Skeletal muscle satellite cell (primary cell): ENCODE data around the gene ATXN7.
A peak's percentile ranks its signal among the peaks of the same experiment; 100 is the strongest.

Source experiments
- H3K27me3 ChIP-seq: 2 replicates; pipeline ENCODE4 v1.7.0; 2013; ENCODE audit warnings: low read length; ENCODE audit not compliant: control insufficient read depth, insufficient read depth
- H3K36me3 ChIP-seq: 2 replicates; pipeline ENCODE4 v1.7.0; 2013; ENCODE audit warnings: mild to moderate bottlenecking, control low read depth, low read length; ENCODE audit not compliant: insufficient read depth
- H3K4me1 ChIP-seq: 2 replicates; pipeline ENCODE4 v1.7.0; 2013; ENCODE audit warnings: low read length; ENCODE audit not compliant: control insufficient read depth, insufficient read depth
- H3K4me2 ChIP-seq: 2 replicates; pipeline ENCODE4 v1.7.0; 2013; ENCODE audit warnings: mild to moderate bottlenecking, low read length
- H3K4me3 ChIP-seq: 2 replicates; pipeline ENCODE4 v1.7.0; 2013; ENCODE audit warnings: low read length
- H3K9ac ChIP-seq: 2 replicates; pipeline ENCODE4 v1.7.0; 2013; ENCODE audit warnings: mild to moderate bottlenecking, low read depth, low read length, moderate library complexity
- H3K9me3 ChIP-seq: replicated peaks from 2 replicates; pipeline ENCODE4 v1.7.0; 2013; ENCODE audit warnings: mild to moderate bottlenecking, control low read depth, low read length

Gene ATXN7

GRCh38 chr3:63864965-63865327, 1.3 kb downstream of the ATXN7 start:
- peak overlapping the region; percentile 91 for H3K9ac ChIP-seq
- H3K36me3 ChIP-seq: no peaks in the 10 kb centered on the region
- peaks cover 19% of the 10 kb centered on the region for H3K4me1 ChIP-seq
- peak overlapping the region; percentile 88 for H3K4me2 ChIP-seq
- no peaks in the 10 kb centered on the region for H3K9me3 ChIP-seq
- no peaks in the 10 kb centered on the region for H3K27me3 ChIP-seq
- peak overlapping the region; percentile 93 for H3K4me3 ChIP-seq

DNA sequence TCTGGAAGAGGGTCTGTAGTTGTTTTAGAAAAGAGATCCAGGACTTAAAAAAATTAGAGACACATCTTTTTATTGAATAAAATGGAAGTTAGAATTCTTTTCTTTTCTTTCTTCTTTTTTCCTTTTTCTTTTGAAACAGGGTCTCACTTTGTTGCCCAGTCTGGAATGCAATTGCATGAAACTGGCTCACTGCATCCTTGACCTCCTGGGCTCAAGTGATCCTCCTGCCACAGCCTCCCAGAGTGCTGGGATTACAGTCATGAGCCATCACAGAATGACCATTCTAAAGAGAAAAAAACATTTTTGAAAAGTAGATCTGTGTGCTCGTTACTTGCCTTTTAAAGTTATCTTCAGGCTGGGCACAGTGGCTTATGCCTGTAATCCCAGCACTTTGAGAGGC, 3.6 kb downstream of the ATXN7 start:
- H3K9me3 ChIP-seq: no peaks in the 10 kb centered on the region
- no peak overlapping the region for H3K4me2 ChIP-seq

GRCh38 chr3:63869940-63870614, 6.4 kb downstream of the ATXN7 start:
- H3K9me3 ChIP-seq: no peaks in the 10 kb centered on the region
- peak overlapping the region; percentile 36 for H3K4me2 ChIP-seq
- peaks cover 32% of the 10 kb centered on the region for H3K4me1 ChIP-seq
- H3K36me3 ChIP-seq: no peaks in the 10 kb centered on the region
- no peak overlapping the region for H3K9ac ChIP-seq
- H3K4me3 ChIP-seq: no peak overlapping the region
- H3K27me3 ChIP-seq: no peaks in the 10 kb centered on the region

More for the DNA sequence above, 3.6 kb downstream of the ATXN7 start:
- H3K27me3 ChIP-seq: no peaks in the 10 kb centered on the region
- H3K36me3 ChIP-seq: no peaks in the 10 kb centered on the region
- no peak overlapping the region for H3K4me3 ChIP-seq
- H3K4me1 ChIP-seq: peaks cover 35% of the 10 kb centered on the region
- H3K9ac ChIP-seq: no peak overlapping the region

GRCh38 chr3:63870615-63871005, 6.9 kb downstream of the ATXN7 start:
- H3K9ac ChIP-seq: no peak overlapping the region
- peak overlapping the region; percentile 36 for H3K4me2 ChIP-seq
- H3K4me1 ChIP-seq: peaks cover 30% of the 10 kb centered on the region
- no peaks in the 10 kb centered on the region for H3K9me3 ChIP-seq
- H3K27me3 ChIP-seq: no peaks in the 10 kb centered on the region
- no peaks in the 10 kb centered on the region for H3K36me3 ChIP-seq
- H3K4me3 ChIP-seq: no peak overlapping the region

GRCh38 chr3:63872135-63872924, 8.7 kb downstream of the ATXN7 start:
- Histone ChIP-seq H3K27me3 (no peaks in the 10 kb centered on the region), H3K4me2 (peak overlapping the region; percentile 40), H3K36me3 (no peaks in the 10 kb centered on the region), H3K4me3 (peak overlapping the region; percentile 19), H3K9me3 (no peaks in the 10 kb centered on the region), H3K4me1 (peaks cover 30% of the 10 kb centered on the region), H3K9ac (no peak overlapping the region)

DNA sequence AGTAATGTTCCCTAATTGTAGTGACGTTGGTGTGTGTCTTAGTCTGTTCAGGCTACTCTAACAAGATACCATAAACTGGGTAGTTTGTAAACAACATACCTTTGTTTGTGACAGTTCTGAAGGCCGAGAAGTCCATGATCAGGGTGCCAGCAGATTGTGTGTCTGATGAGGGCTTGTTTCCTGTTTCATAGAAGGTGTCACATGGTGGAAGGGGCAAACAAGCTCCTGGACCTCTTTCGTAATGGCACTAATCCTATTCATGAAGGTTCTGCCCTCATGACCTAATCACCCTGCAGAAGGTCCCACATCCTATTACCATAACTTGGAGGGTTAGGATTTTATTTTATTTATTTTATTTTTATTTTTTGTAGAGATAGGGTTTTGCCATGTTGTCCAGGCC, 11.1 kb downstream of the ATXN7 start:
- Histone ChIP-seq H3K4me1 (peaks cover 34% of the 10 kb centered on the region), H3K9ac (no peak overlapping the region), H3K4me3 (no peak overlapping the region), H3K36me3 (no peaks in the 10 kb centered on the region), H3K4me2 (no peak overlapping the region), H3K27me3 (no peaks in the 10 kb centered on the region), H3K9me3 (no peaks in the 10 kb centered on the region)

DNA sequence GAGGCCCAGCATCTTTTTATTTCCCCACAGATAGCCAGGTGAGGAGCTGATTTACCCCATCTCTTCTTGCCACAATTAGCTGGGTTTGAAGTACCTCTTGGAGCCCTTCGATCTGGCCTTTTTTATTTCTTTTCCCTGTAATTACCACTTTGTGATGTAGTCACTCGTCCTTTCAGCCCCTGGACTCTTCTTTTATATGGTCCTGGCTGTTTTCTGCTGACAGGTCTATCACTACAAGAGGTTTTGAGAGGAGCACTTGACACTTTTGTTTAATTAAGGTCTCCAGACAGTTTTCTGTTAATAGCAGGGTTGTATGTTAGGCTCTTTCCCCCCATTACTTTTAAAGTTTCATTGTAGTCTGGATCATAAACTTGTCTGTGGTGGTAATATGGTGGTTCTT, 11.8 kb downstream of the ATXN7 start:
- H3K9me3 ChIP-seq: no peaks in the 10 kb centered on the region
- no peaks in the 10 kb centered on the region for H3K27me3 ChIP-seq
- H3K36me3 ChIP-seq: no peaks in the 10 kb centered on the region
- no peak overlapping the region for H3K4me2 ChIP-seq
- no peak overlapping the region for H3K9ac ChIP-seq
- H3K4me1 ChIP-seq: peaks cover 28% of the 10 kb centered on the region
- no peak overlapping the region for H3K4me3 ChIP-seq

DNA sequence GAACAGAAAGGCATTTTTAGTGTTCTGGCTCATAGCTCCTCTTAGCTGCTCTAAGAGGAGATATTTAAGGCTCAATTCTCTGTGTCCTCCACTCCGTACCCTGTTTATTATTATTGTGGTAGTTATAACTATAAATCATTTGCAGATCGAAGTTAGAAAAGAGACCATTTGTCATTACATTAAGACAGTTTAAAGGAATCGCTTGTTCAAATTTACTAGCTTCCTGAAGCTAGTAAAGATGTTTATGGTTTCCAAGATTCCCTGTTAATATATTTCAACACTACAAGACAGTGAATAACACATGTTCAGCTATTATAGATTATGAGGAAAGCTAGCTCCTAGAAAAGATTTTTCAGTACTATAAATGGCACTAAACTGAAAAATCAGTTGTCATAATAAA, 12.6 kb downstream of the ATXN7 start:
- Histone ChIP-seq H3K4me3 (no peak overlapping the region), H3K4me1 (peaks cover 22% of the 10 kb centered on the region), H3K36me3 (no peaks in the 10 kb centered on the region), H3K9me3 (no peaks in the 10 kb centered on the region), H3K9ac (no peak overlapping the region), H3K4me2 (no peak overlapping the region), H3K27me3 (no peaks in the 10 kb centered on the region)

DNA sequence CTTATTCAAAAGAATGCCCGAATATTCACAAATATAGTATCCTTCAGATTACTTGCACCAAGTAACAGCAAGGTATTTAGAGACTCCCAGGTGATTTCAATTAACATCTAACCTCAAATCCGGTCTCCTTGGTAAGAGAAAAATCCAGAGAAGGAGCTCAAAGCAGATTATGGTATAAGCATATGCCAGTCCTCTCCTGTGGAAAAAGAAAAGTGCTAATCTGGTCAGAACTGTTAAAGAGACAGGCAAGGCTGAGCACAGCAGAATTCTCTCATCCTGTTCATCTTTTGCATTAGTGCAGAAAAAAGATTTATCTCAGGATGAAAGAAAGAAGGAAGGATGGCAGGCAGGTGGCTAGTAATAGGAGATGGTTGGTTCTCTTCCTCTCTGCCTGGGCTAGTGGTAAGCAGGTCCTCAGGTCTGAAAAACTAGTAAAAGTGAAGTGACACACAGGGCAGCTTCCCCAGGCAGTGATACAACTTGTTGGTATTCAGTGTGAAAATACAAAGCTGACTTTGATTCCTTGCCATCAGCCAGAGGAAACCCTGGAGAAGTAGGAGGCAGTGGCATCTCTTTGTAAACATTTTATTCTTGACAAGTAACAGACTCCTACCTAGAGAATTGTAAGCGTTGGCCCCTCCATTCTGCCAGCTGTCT, 14.2 kb downstream of the ATXN7 start:
- H3K9ac ChIP-seq: no peak overlapping the region
- H3K27me3 ChIP-seq: no peaks in the 10 kb centered on the region
- peaks cover 11% of the 10 kb centered on the region for H3K4me1 ChIP-seq
- H3K9me3 ChIP-seq: no peaks in the 10 kb centered on the region
- H3K36me3 ChIP-seq: no peaks in the 10 kb centered on the region
- H3K4me3 ChIP-seq: no peak overlapping the region
- H3K4me2 ChIP-seq: no peak overlapping the region

- Histone ChIP-seq H3K9me3 (no peaks in the 10 kb centered on the region), H3K9ac (no peak overlapping the region), H3K36me3 (no peaks in the 10 kb centered on the region), H3K4me2 (no peak overlapping the region), H3K4me3 (no peak overlapping the region), H3K27me3 (no peaks in the 10 kb centered on the region), H3K4me1 (peaks cover 11% of the 10 kb centered on the region)
These were observed 14.9 kb downstream of the ATXN7 start for GRCh38 chr3:63878394-63879060.

DNA sequence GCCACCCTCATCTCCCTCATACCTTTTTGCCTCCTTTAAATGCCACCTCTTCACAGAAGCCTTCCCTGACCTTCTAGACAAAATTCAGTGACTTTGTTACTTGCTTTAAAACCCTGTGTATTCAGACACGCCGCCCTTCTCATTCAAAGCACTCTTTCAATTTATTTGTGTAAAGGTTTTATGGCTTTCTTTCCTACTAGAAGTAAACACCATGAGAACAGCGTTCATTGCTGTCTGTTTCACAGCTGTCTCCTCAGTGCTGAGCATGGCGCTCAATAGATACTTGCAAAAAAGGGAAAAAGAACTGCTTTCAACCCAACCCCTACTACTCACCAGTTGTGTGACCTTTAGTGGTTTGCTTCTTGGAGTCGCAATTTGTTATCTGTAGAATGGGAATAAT, 17.0 kb downstream of the ATXN7 start:
- no peaks in the 10 kb centered on the region for H3K27me3 ChIP-seq
- no peak overlapping the region for H3K9ac ChIP-seq
- H3K4me3 ChIP-seq: no peak overlapping the region
- H3K36me3 ChIP-seq: no peaks in the 10 kb centered on the region
- no peaks in the 10 kb centered on the region for H3K9me3 ChIP-seq
- no peak overlapping the region for H3K4me2 ChIP-seq
- peaks cover 11% of the 10 kb centered on the region for H3K4me1 ChIP-seq
